Type B pancreatic cell (in vitro differentiated cells): ENCODE data around the gene ELOVL2. TPM values are rescaled to one million over a fixed set of nuclear protein-coding genes. Genes with fewer than 3 reads are reported as not detected.

Source experiments
- DNase-seq: peaks from one replicate; pipeline ENCODE4 v3.0.0; 2021; ENCODE audit warnings: mixed read lengths; ENCODE audit not compliant: unreplicated experiment; ENCODE audit errors: extremely low spot score
- H3K27ac Mint-ChIP-seq: 2 replicates; pipeline ENCODE4 v1.8.0; 2021; ENCODE audit warnings: mild to moderate bottlenecking, mixed read lengths
- H3K27me3 Mint-ChIP-seq: 2 replicates; pipeline ENCODE4 v1.8.0; 2021; ENCODE audit warnings: mixed read lengths
- H3K36me3 Mint-ChIP-seq: 2 replicates; pipeline ENCODE4 v1.8.0; 2021; ENCODE audit warnings: mixed read lengths
- H3K4me1 Mint-ChIP-seq: one replicate; pipeline ENCODE4 v1.8.0; 2021; ENCODE audit warnings: mixed read lengths; ENCODE audit not compliant: unreplicated experiment
- H3K4me3 Mint-ChIP-seq: 2 replicates; pipeline ENCODE4 v1.8.0; 2021; ENCODE audit warnings: mild to moderate bottlenecking, mixed read lengths
- H3K9me3 Mint-ChIP-seq: 2 replicates; pipeline ENCODE4 v1.8.0; 2021; ENCODE audit warnings: mixed read lengths
- CTCF ChIP-seq: fragments of 200-600 bp; sonication (generic); conservative IDR thresholded peaks from 2 replicates; pipeline ENCODE4 v1.5.0; 2021; ENCODE audit warnings: antibody characterized with exemption, mild to moderate bottlenecking
- total RNA-seq: library from RNA; stranded (reverse); gene quantifications from 2 replicates; pipeline ENCODE4 v1.2.1, GENCODE V29; 2021; ENCODE audit warnings: low replicate concordance

Gene ELOVL2
- total RNA-seq, 1 donor from 2014 or later, result 3.8 TPM

- TF ChIP-seq CTCF, result no peak
- no peak for DNase-seq
- Mint-ChIP-seq H3K27me3 (peaks cover 54% of the 10 kb centered on the region), H3K4me3 (no peak overlapping the region), H3K4me1 (no peaks in the 10 kb centered on the region), H3K36me3 (no peaks in the 10 kb centered on the region), H3K27ac (no peak overlapping the region), H3K9me3 (no peaks in the 10 kb centered on the region)
Observed at GRCh38 chr6:11036977-11037430, 7.1 kb downstream of the ELOVL2 start.

GRCh38 chr6:11036351-11036740 is 7.8 kb downstream of the ELOVL2 start:
- TF ChIP-seq CTCF, result no peak
- no peaks in the 10 kb centered on the region for H3K9me3 Mint-ChIP-seq
- no peaks in the 10 kb centered on the region for H3K36me3 Mint-ChIP-seq
- H3K4me3 Mint-ChIP-seq, result no peak overlapping the region
- H3K27me3 Mint-ChIP-seq, result peaks cover 47% of the 10 kb centered on the region
- DNase-seq, result no peak
- H3K27ac Mint-ChIP-seq, result no peak overlapping the region
- H3K4me1 Mint-ChIP-seq, result no peaks in the 10 kb centered on the region

- Mint-ChIP-seq H3K9me3 (no peaks in the 10 kb centered on the region), H3K4me1 (no peaks in the 10 kb centered on the region), H3K27me3 (peaks cover 42% of the 10 kb centered on the region), H3K4me3 (no peak overlapping the region), H3K36me3 (no peaks in the 10 kb centered on the region), H3K27ac (no peak overlapping the region)
- TF ChIP-seq CTCF, result no peak
- DNase-seq, result no peak
Observed at GRCh38 chr6:11035616-11036350, 8.3 kb downstream of the ELOVL2 start.

- no peak for DNase-seq
- no peak overlapping the region for H3K27ac Mint-ChIP-seq
- H3K4me1 Mint-ChIP-seq, result no peaks in the 10 kb centered on the region
- no peak overlapping the region for H3K4me3 Mint-ChIP-seq
- no peak for TF ChIP-seq CTCF
- H3K9me3 Mint-ChIP-seq, result no peaks in the 10 kb centered on the region
- H3K27me3 Mint-ChIP-seq, result peaks cover 26% of the 10 kb centered on the region
- no peaks in the 10 kb centered on the region for H3K36me3 Mint-ChIP-seq
Observed at GRCh38 chr6:11033825-11034224, 10.3 kb downstream of the ELOVL2 start.

GRCh38 chr6:11030904-11031303 is 13.2 kb downstream of the ELOVL2 start:
- H3K4me1 Mint-ChIP-seq, result peaks cover 6% of the 10 kb centered on the region
- no peak for TF ChIP-seq CTCF
- no peaks in the 10 kb centered on the region for H3K9me3 Mint-ChIP-seq
- H3K27ac Mint-ChIP-seq, result no peak overlapping the region
- H3K4me3 Mint-ChIP-seq, result no peak overlapping the region
- DNase-seq, result no peak
- no peaks in the 10 kb centered on the region for H3K36me3 Mint-ChIP-seq
- peaks cover 20% of the 10 kb centered on the region for H3K27me3 Mint-ChIP-seq
